Activated CD8-positive, alpha-beta T cell treated with anti-CD3 and anti-CD28 coated beads for 36 hours (primary cell): Measurements from ENCODE around the gene PLEKHO1. TPM values are rescaled to one million over a fixed set of nuclear protein-coding genes. Genes with fewer than 3 reads are reported as not detected.

ENCODE experiments used
- ATAC-seq: fragments of 200-7000 bp; cut with Tn5 transposase; one replicate; pipeline ENCODE4 v1.10.0; 2021; ENCODE audit warnings: mild to moderate bottlenecking, moderate library complexity
- CTCF ChIA-PET: fragments of 350-600 bp; sonication (Branson Sonifier 250); formaldehyde crosslinking; loops from one replicate; lab custom pipeline; 2021; ENCODE audit warnings: antibody characterized with exemption; lab: Charles Lee
- POLR2A ChIA-PET: fragments of 350-600 bp; sonication (Branson Sonifier 250); formaldehyde crosslinking; loops from one replicate; lab custom pipeline; 2021; ENCODE audit warnings: antibody characterized with exemption; lab: Charles Lee
- DNase-seq: peaks from one replicate; pipeline ENCODE4 v3.0.0-alpha.2; 2020
- H3K27ac Mint-ChIP-seq: one replicate; pipeline ENCODE4 v1.8.0; 2021; ENCODE audit warnings: mild to moderate bottlenecking, mixed read lengths
- H3K27me3 Mint-ChIP-seq: one replicate; pipeline ENCODE4 v1.8.0; 2021; ENCODE audit warnings: mixed read lengths
- H3K36me3 Mint-ChIP-seq: one replicate; pipeline ENCODE4 v1.8.0; 2021; ENCODE audit warnings: low read depth, mixed read lengths
- H3K4me1 Mint-ChIP-seq: one replicate; pipeline ENCODE4 v1.8.0; 2021; ENCODE audit warnings: low read depth, mixed read lengths
- H3K4me3 Mint-ChIP-seq: one replicate; pipeline ENCODE4 v1.8.0; 2021; ENCODE audit warnings: mild to moderate bottlenecking, moderate library complexity, mixed read lengths
- H3K9me3 Mint-ChIP-seq: one replicate; pipeline ENCODE4 v1.8.0; 2021; ENCODE audit warnings: mixed read lengths
- intact Hi-C: fragments of 100-400 bp; cut with micrococcal nuclease; formaldehyde crosslinking; loops from one replicate; pipeline ENCODE4 v1.10.0; 2022
- total RNA-seq, 2 experiments: library from RNA; stranded (reverse); gene quantifications; one replicate each; pipeline ENCODE4 v1.2.3, GENCODE V29; 2021
- TF ChIP-seq, protein P1 (sequence below): fragments of 200-600 bp; IDR thresholded peaks from one replicate; pipeline ENCODE4 v1.8.0; 2022; ENCODE audit warnings: antibody characterized with exemption, mild to moderate bottlenecking

PLEKHO1 gene
- total RNA-seq, 2 experiments from 2014 or later, result 18.2 to 19.0 TPM

DNA sequence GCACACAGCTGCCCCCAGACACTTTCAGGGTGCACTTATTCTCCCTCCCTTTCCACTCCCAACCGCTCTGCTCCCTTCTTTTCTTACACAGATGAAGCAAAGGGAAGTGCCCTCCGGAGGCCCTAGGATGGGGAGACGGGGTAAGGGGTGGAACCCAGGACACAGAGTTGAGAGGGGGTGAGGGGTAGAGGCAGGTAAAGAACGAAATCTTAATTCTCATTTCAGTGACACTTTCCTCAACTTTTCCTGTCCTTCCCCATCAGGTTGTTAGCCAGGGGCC, 12.8 kb downstream of the PLEKHO1 start:
- H3K27ac Mint-ChIP-seq, result no peak overlapping the region
- H3K4me3 Mint-ChIP-seq, result no peak overlapping the region
- H3K9me3 Mint-ChIP-seq, result no peaks in the 10 kb centered on the region
- TF ChIP-seq, protein P1, sequence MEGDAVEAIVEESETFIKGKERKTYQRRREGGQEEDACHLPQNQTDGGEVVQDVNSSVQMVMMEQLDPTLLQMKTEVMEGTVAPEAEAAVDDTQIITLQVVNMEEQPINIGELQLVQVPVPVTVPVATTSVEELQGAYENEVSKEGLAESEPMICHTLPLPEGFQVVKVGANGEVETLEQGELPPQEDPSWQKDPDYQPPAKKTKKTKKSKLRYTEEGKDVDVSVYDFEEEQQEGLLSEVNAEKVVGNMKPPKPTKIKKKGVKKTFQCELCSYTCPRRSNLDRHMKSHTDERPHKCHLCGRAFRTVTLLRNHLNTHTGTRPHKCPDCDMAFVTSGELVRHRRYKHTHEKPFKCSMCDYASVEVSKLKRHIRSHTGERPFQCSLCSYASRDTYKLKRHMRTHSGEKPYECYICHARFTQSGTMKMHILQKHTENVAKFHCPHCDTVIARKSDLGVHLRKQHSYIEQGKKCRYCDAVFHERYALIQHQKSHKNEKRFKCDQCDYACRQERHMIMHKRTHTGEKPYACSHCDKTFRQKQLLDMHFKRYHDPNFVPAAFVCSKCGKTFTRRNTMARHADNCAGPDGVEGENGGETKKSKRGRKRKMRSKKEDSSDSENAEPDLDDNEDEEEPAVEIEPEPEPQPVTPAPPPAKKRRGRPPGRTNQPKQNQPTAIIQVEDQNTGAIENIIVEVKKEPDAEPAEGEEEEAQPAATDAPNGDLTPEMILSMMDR, result no peak
- ATAC-seq (no peak), DNase-seq (no peak)
- ChIA-PET CTCF (interaction anchor here (1.0 to 9.2 kb wide), 5 partner anchors 11 to 200 kb away, joined by 3 to 118 read pairs (median 5); no protein-coding TSS in a partner anchor), POLR2A (interaction anchor here (1.1 to 5.3 kb wide), 2 partner anchors 202 to 275 kb away, joined by 3 to 27 read pairs; a partner anchor contains a TSS)
- intact Hi-C loops, result loop anchor here (5.0 kb wide), 1 partner anchor 50 kb away; no protein-coding TSS in a partner anchor
- no peaks in the 10 kb centered on the region for H3K27me3 Mint-ChIP-seq
- H3K36me3 Mint-ChIP-seq, result peaks cover 16% of the 10 kb centered on the region
- H3K4me1 Mint-ChIP-seq, result peaks cover 49% of the 10 kb centered on the region

DNA sequence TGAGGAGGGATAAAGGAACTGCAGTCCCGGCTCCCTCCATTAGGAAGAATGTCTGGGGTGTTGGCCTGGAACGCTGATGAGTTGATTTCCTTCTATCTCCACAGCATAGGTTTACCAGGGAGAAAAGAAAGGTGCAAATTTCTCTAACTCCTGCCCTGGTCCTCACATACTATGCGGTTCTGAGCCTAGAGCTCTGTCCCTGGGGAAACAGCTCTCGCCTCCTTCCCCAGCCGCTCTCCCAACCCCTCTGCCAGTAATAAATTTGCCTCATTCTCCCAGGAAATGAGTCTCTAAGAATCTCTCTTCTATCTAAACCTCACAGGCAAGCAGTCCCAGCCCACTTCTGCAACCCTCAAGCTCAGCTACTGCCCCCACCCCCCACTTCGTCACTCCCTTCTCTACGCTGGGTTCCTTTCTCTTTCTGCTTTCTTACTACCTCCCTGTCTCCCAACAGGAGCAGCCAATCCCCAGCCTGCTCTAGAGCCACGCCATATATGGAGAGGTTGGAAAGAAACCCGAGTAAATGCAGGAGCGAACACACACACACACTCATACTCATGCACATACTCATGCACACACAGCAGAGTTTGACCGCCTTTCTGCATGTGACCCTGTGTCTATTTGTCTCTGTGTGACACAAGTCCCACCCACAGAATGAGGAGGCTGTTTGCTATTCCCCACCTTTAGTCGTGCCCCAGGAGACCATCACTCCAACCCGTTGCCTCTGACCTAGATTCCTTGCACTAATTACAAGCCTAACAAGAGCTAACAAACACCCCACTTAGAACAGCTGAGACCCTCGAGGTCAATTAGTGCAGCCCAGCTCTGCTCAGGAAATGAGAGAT, 13.4 kb downstream of the PLEKHO1 start:
- no peaks in the 10 kb centered on the region for H3K27me3 Mint-ChIP-seq
- DNase-seq (peak; percentile 63), ATAC-seq (peak; percentile 57)
- H3K4me3 Mint-ChIP-seq, result peak overlapping the region; percentile 13
- peaks cover 12% of the 10 kb centered on the region for H3K36me3 Mint-ChIP-seq
- intact Hi-C loops, result loop anchor here (5.0 kb wide), 1 partner anchor 51 kb away; no protein-coding TSS in a partner anchor
- H3K27ac Mint-ChIP-seq, result peak overlapping the region; percentile 25
- no peaks in the 10 kb centered on the region for H3K9me3 Mint-ChIP-seq
- ChIA-PET CTCF (interaction anchor here (1.0 to 9.2 kb wide), 5 partner anchors 22 to 201 kb away, joined by 3 to 118 read pairs (median 4); no protein-coding TSS in a partner anchor), POLR2A (interaction anchor here (0.7 to 1.1 kb wide), 3 partner anchors 48 to 202 kb away, joined by 3 read pairs; no protein-coding TSS in a partner anchor)
- H3K4me1 Mint-ChIP-seq, result peaks cover 46% of the 10 kb centered on the region
- TF ChIP-seq, protein P1, result no peak

DNA sequence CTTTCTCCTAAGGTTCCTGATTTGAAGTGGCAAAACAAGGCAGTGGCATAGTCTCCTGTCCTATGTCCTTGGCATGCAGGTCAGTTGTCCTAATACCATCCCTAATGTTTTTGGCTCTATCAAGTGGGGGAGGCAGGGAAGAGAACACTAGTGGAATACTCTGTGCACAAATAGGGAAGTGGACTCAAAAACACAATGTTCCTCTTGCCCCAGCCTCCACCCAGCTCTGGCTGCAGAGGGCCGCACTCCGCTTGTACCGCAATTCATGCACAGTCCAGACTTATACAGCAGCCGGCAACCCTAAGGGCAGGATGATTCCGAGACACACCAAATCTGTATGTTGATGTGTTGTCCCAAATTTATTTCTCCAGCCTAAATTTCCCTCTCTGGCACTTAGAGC, 14.5 kb downstream of the PLEKHO1 start:
- ChIA-PET CTCF (interaction anchor here (1.4 to 9.2 kb wide), 6 partner anchors 9 to 91 kb away, joined by 3 to 118 read pairs (median 10); no protein-coding TSS in a partner anchor), POLR2A (no interaction called here)
- Mint-ChIP-seq H3K9me3 (no peaks in the 10 kb centered on the region), H3K36me3 (peaks cover 4% of the 10 kb centered on the region), H3K27me3 (no peaks in the 10 kb centered on the region), H3K4me3 (no peak overlapping the region), H3K4me1 (peaks cover 41% of the 10 kb centered on the region), H3K27ac (no peak overlapping the region)
- TF ChIP-seq, protein P1, result no peak
- intact Hi-C loops, result loop anchor here (2.0 to 5.0 kb wide), 2 partner anchors 13 to 52 kb away; no protein-coding TSS in a partner anchor
- no peak for DNase-seq
- ATAC-seq, result no peak

DNA sequence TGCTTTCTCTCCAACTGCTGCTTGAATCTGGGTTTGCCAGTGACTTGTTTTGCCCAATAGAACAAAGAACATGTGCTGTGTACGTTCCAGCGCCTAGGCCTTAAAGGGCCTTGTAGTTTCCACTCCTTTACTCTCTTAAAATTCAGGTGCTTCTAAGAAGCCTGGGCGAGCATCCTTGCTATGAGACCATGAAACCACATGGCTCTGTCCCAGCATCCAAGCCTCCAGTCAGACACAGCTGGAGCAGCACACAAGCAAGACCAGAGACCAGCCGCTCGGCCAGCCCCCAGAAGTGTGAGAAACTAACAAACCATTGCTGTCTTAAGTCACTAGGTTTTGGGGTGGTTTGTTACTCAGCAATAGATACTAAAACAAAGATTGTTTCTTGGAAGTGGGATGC, 15.1 kb downstream of the PLEKHO1 start:
- H3K27ac Mint-ChIP-seq, result no peak overlapping the region
- DNase-seq (no peak), ATAC-seq (no peak)
- no peaks in the 10 kb centered on the region for H3K36me3 Mint-ChIP-seq
- H3K27me3 Mint-ChIP-seq, result no peaks in the 10 kb centered on the region
- H3K4me1 Mint-ChIP-seq, result peaks cover 36% of the 10 kb centered on the region
- POLR2A ChIA-PET, result no interaction called here
- no peaks in the 10 kb centered on the region for H3K9me3 Mint-ChIP-seq
- intact Hi-C loops, result loop anchor here (2.0 to 5.0 kb wide), 3 partner anchors 14 to 202 kb away; no protein-coding TSS in a partner anchor
- TF ChIP-seq, protein P1, result no peak
- CTCF ChIA-PET, result interaction anchor here (0.8 to 9.2 kb wide), 24 partner anchors 9 to 221 kb away, joined by 3 to 118 read pairs (median 5); partner anchors contain the start of gene VPS45
- H3K4me3 Mint-ChIP-seq, result no peak overlapping the region
